CD8-positive, alpha-beta memory T cell (primary cell): ENCODE data around the gene CUTA. TPM values are rescaled to one million over a fixed set of nuclear protein-coding genes. Genes with fewer than 3 reads are reported as not detected.
"Not testable (repeated sequence)": the region's sequence is repeated elsewhere in the genome, so short reads cannot be mapped to it uniquely, and the experiment has no call there.

Experiments
- CTCF ChIA-PET: fragments of 350-600 bp; sonication (Branson Sonifier 250); formaldehyde crosslinking; loops from one replicate; lab custom pipeline; 2021; ENCODE audit warnings: antibody characterized with exemption; lab: Charles Lee
- POLR2A ChIA-PET: fragments of 350-600 bp; sonication (Branson Sonifier 250); formaldehyde crosslinking; loops from one replicate; lab custom pipeline; 2021; ENCODE audit warnings: antibody characterized with exemption; lab: Charles Lee
- DNase-seq, 5 donors: peaks; one replicate each; pipeline versions ENCODE4 v3.0.0 to v3.0.0-alpha.2; 2020 to 2022; ENCODE audit warnings: mixed read lengths in 1 of 5
- H3K27ac ChIP-seq: one replicate; pipeline ENCODE4 v1.7.0; 2013; ENCODE audit warnings: low read depth, mild to moderate bottlenecking, low read length, moderate library complexity
- H3K27me3 ChIP-seq: 2 replicates; pipeline ENCODE4 v1.7.0; 2013; ENCODE audit warnings: low read length, mild to moderate bottlenecking; ENCODE audit not compliant: insufficient read depth, poor library complexity, severe bottlenecking
- H3K36me3 ChIP-seq: 2 replicates; pipeline ENCODE4 v1.7.0; 2013; ENCODE audit warnings: mild to moderate bottlenecking, low read length, moderate library complexity; ENCODE audit not compliant: insufficient read depth
- H3K4me1 ChIP-seq: 2 replicates; pipeline ENCODE4 v1.7.0; 2013; ENCODE audit warnings: mild to moderate bottlenecking, low read length, moderate library complexity; ENCODE audit not compliant: insufficient read depth
- H3K4me3 ChIP-seq: 2 replicates; pipeline ENCODE4 v1.7.0; 2013; ENCODE audit warnings: mild to moderate bottlenecking, low read length
- H3K9me3 ChIP-seq: 2 replicates; pipeline ENCODE4 v1.7.0; 2013; ENCODE audit warnings: mild to moderate bottlenecking, low read length
- H3K27ac Mint-ChIP-seq, 8 donors: one replicate each; pipeline ENCODE4 v1.8.0; 2020 to 2021; ENCODE audit warnings: mixed read lengths in 8 of 8, mild to moderate bottlenecking in 6 of 8, inconsistent platforms in 3 of 8, moderate library complexity in 3 of 8
- H3K27me3 Mint-ChIP-seq, 2 donors: one replicate each; pipeline ENCODE4 v1.8.0; 2020 to 2021; ENCODE audit warnings: mixed read lengths in 2 of 2, mild to moderate bottlenecking in 1 of 2, moderate library complexity in 1 of 2
- H3K36me3 Mint-ChIP-seq, 3 donors: one replicate each; pipeline ENCODE4 v1.8.0; 2020 to 2021; ENCODE audit warnings: mixed read lengths in 3 of 3, inconsistent platforms in 1 of 3, mild to moderate bottlenecking in 1 of 3
- H3K4me1 Mint-ChIP-seq, 3 donors: one replicate each; pipeline ENCODE4 v1.8.0; 2020 to 2021; ENCODE audit warnings: mixed read lengths in 3 of 3, inconsistent platforms in 1 of 3, mild to moderate bottlenecking in 1 of 3
- H3K4me3 Mint-ChIP-seq, 7 donors: one replicate each; pipeline ENCODE4 v1.8.0; 2020 to 2021; ENCODE audit warnings: mixed read lengths in 7 of 7, mild to moderate bottlenecking in 6 of 7, moderate library complexity in 4 of 7, inconsistent platforms in 2 of 7
- H3K9me3 Mint-ChIP-seq, 5 donors: one replicate each; pipeline ENCODE4 v1.8.0; 2020 to 2022; ENCODE audit warnings: mixed read lengths in 5 of 5, mild to moderate bottlenecking in 3 of 5, moderate library complexity in 2 of 5, inconsistent platforms in 1 of 5
- polyA plus RNA-seq: library from polyadenylated mRNA; unstranded; fragments of 300-500 nt; fragmentation: Illumina TruSeq; gene quantifications from one replicate; pipeline ENCODE4 v1.2.3, GENCODE V29; 2021
- total RNA-seq, 2 experiments: library from RNA; stranded (reverse); gene quantifications; one replicate each; pipeline ENCODE4 v1.2.3, GENCODE V29; 2021

Gene CUTA
- total and polyA plus RNA-seq, 3 experiments from 2014 or later: 149 to 451 (median 164) TPM

DNA sequence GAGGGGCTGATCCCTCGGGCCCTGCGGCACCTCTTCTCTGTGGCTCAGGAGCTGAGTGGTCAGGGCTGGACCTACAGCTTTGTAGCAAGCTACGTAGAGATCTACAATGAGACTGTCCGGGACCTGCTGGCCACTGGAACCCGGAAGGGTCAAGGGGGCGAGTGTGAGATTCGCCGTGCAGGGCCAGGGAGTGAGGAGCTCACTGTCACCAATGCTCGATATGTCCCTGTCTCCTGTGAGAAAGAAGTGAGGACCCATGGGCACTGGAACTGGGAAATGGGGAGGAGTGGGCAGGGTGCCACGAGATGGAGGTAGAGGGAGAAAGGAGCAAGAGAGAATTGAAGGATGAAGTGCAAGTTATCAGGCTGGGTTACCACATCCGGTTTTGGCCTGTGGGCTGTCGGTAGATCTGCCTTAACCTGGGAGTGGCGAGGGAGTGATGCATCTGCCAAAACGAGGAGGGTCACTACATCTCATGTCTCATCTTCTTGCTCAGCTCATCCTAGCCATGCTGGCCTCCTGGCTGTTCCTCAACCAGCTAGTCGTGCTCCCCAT lies 12.4 kb downstream of the CUTA start:
- POLR2A ChIA-PET: no interaction called here
- H3K27ac Mint-ChIP-seq: peak overlapping the region in 6 of 8 donors; percentile 68 to 100 (median 76)

GRCh38 chr6:33404884-33405283 lies 13.0 kb downstream of the CUTA start:
- DNase-seq: peak in 1 of 5 donors; percentile 35
- H3K27me3 ChIP-seq: no peaks in the 10 kb centered on the region
- H3K9me3 Mint-ChIP-seq: no peaks in the 10 kb centered on the region
- H3K4me1 Mint-ChIP-seq: peaks cover 17 to 23% (median 20%) of the 10 kb centered on the region in 3 donors
- no peak overlapping the region for H3K4me3 ChIP-seq
- peaks cover 0 to under 1% (median 0%) of the 10 kb centered on the region in 3 donors for H3K36me3 Mint-ChIP-seq
- ChIA-PET CTCF (no interaction called here), POLR2A (no interaction called here)
- no peaks in the 10 kb centered on the region for H3K36me3 ChIP-seq
- H3K4me1 ChIP-seq: peaks cover 12% of the 10 kb centered on the region
- H3K27ac ChIP-seq: no peak overlapping the region
- H3K27me3 Mint-ChIP-seq: no peaks in the 10 kb centered on the region
- peak overlapping the region in 3 of 8 donors; percentile 61 to 100 (median 93) for H3K27ac Mint-ChIP-seq
- peak overlapping the region in 2 of 7 donors; percentile 6 to 49 for H3K4me3 Mint-ChIP-seq
- H3K9me3 ChIP-seq: no peaks in the 10 kb centered on the region

More for the DNA sequence above, 12.4 kb downstream of the CUTA start:
- no peak overlapping the region for H3K4me3 ChIP-seq
- DNase-seq: peak in 1 of 5 donors; percentile 48
- no peaks in the 10 kb centered on the region for H3K36me3 ChIP-seq
- Mint-ChIP-seq H3K27me3 (no peaks in the 10 kb centered on the region), H3K4me1 (peaks cover 20 to 26% (median 24%) of the 10 kb centered on the region in 3 donors), H3K9me3 (no peaks in the 10 kb centered on the region), H3K4me3 (peak overlapping the region in 5 of 7 donors; percentile 4 to 61 (median 29)), H3K36me3 (peaks cover 0 to 1% (median 0%) of the 10 kb centered on the region in 3 donors)
- no peaks in the 10 kb centered on the region for H3K9me3 ChIP-seq
- peaks cover 13% of the 10 kb centered on the region for H3K4me1 ChIP-seq
- no peaks in the 10 kb centered on the region for H3K27me3 ChIP-seq
- H3K27ac ChIP-seq: no peak overlapping the region
- CTCF ChIA-PET: no interaction called here

GRCh38 chr6:33399881-33400280 lies 18.0 kb downstream of the CUTA start:
- H3K36me3 ChIP-seq, H3K9me3 ChIP-seq, H3K27ac ChIP-seq, H3K4me3 ChIP-seq, CTCF ChIA-PET, H3K9me3 Mint-ChIP-seq, H3K36me3 Mint-ChIP-seq, POLR2A ChIA-PET, H3K27ac Mint-ChIP-seq, DNase-seq, H3K27me3 Mint-ChIP-seq, H3K27me3 ChIP-seq, H3K4me1 ChIP-seq, H3K4me3 Mint-ChIP-seq: not testable (repeated sequence)
- H3K4me1 Mint-ChIP-seq: peaks cover 4 to 18% (median 10%) of the 10 kb centered on the region in 3 donors

GRCh38 chr6:33398601-33399000 lies 19.3 kb downstream of the CUTA start:
- H3K4me1 Mint-ChIP-seq: peaks cover 2 to 19% (median 11%) of the 10 kb centered on the region in 3 donors
- H3K9me3 Mint-ChIP-seq, DNase-seq, H3K4me1 ChIP-seq, H3K4me3 Mint-ChIP-seq, H3K9me3 ChIP-seq, H3K27me3 Mint-ChIP-seq, CTCF ChIA-PET, H3K27ac ChIP-seq, H3K27me3 ChIP-seq, H3K36me3 ChIP-seq, H3K36me3 Mint-ChIP-seq, H3K4me3 ChIP-seq, POLR2A ChIA-PET: not testable (repeated sequence)
- H3K27ac Mint-ChIP-seq: peak overlapping the region in 1 of 8 donors; percentile 78

- Histone ChIP-seq H3K4me3 (no peak overlapping the region), H3K4me1 (peaks cover 5% of the 10 kb centered on the region), H3K36me3 (no peaks in the 10 kb centered on the region), H3K27ac (no peak overlapping the region), H3K27me3 (no peaks in the 10 kb centered on the region), H3K9me3 (no peaks in the 10 kb centered on the region)
- H3K27ac Mint-ChIP-seq: peak overlapping the region in 1 of 8 donors; percentile 77
- peaks cover 3 to 27% (median 15%) of the 10 kb centered on the region in 3 donors for H3K4me1 Mint-ChIP-seq
- POLR2A ChIA-PET: no interaction called here
- CTCF ChIA-PET: no interaction called here
- no peak for DNase-seq
- no peak overlapping the region for H3K4me3 Mint-ChIP-seq
- H3K27me3 Mint-ChIP-seq: no peaks in the 10 kb centered on the region
- peaks cover 0 to 2% (median 0%) of the 10 kb centered on the region in 3 donors for H3K36me3 Mint-ChIP-seq
- H3K9me3 Mint-ChIP-seq: no peaks in the 10 kb centered on the region
These were observed 20.4 kb downstream of the CUTA start for GRCh38 chr6:33397541-33397940.

- H3K4me3 ChIP-seq: peak overlapping the region; percentile 78
- ChIA-PET CTCF (interaction anchor here (1.3 kb wide), 1 partner anchor 16 kb away, joined by 3 read pairs; no protein-coding TSS in a partner anchor), POLR2A (no interaction called here)
These were observed 24.9 kb downstream of the CUTA start for GRCh38 chr6:33392979-33393378.

GRCh38 chr6:33392595-33392948 lies 25.3 kb downstream of the CUTA start:
- DNase-seq: no peak
- Histone ChIP-seq H3K27me3 (no peaks in the 10 kb centered on the region), H3K27ac (peak overlapping the region; percentile 79), H3K4me3 (peak overlapping the region; percentile 78), H3K9me3 (no peaks in the 10 kb centered on the region), H3K4me1 (peaks cover 22% of the 10 kb centered on the region), H3K36me3 (no peaks in the 10 kb centered on the region)
- Mint-ChIP-seq H3K27me3 (no peaks in the 10 kb centered on the region), H3K4me3 (peak overlapping the region; percentile 72 to 88 (median 86)), H3K4me1 (peaks cover 22 to 39% (median 36%) of the 10 kb centered on the region in 3 donors), H3K27ac (peak overlapping the region; percentile 75 to 98 (median 98)), H3K9me3 (no peaks in the 10 kb centered on the region), H3K36me3 (no peaks in the 10 kb centered on the region)
- CTCF ChIA-PET: interaction anchor here (1.3 kb wide), 1 partner anchor 17 kb away, joined by 3 read pairs; no protein-coding TSS in a partner anchor
- POLR2A ChIA-PET: no interaction called here

More at GRCh38 chr6:33392979-33393378, 24.9 kb downstream of the CUTA start:
- Histone ChIP-seq H3K27me3 (no peaks in the 10 kb centered on the region), H3K27ac (peak overlapping the region; percentile 79), H3K9me3 (no peaks in the 10 kb centered on the region), H3K4me1 (peaks cover 22% of the 10 kb centered on the region), H3K36me3 (no peaks in the 10 kb centered on the region)
- no peaks in the 10 kb centered on the region for H3K27me3 Mint-ChIP-seq
- H3K36me3 Mint-ChIP-seq: peaks cover 0 to 1% (median 0%) of the 10 kb centered on the region in 3 donors
- H3K27ac Mint-ChIP-seq: peak overlapping the region in 6 of 8 donors; percentile 75 to 98 (median 96)
- no peaks in the 10 kb centered on the region for H3K9me3 Mint-ChIP-seq
- no peak for DNase-seq
- peaks cover 22 to 42% (median 36%) of the 10 kb centered on the region in 3 donors for H3K4me1 Mint-ChIP-seq
- peak overlapping the region in 4 of 7 donors; percentile 10 to 72 (median 34) for H3K4me3 Mint-ChIP-seq

DNA sequence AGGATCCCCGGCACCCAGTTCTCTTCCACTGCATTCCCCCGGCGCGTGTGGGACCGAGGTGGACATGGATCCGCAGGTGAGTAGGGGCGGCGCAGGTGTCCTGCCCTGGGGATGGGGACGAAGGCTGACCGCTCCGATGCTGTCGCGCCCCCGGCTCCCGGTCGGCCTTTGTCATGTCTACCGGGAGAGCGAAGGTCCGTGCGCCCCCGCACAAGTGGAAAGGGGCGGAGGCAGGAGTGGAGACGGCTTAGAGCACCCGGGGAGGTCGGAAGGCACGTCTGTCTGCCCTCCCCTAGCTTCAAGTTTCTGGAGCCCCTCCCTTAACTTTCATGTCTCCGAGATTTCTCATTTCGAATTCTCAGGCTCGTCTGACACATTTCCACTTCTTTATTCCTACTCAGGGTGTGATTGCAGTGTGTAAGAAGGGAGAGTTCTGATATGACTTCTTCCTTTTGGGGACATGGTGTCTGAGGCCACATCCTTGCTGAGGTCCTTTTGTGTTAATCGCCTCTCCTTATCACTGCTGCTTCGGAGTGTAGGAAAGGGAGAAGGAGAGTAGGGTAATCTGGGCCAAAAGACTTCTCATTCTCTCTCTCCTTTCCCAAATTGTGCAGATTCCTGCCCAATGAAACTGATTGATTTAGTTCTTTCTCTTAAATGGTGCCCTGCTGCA lies 25.8 kb downstream of the CUTA start:
- Mint-ChIP-seq H3K27ac (peak overlapping the region; percentile 75 to 98 (median 98)), H3K27me3 (no peaks in the 10 kb centered on the region), H3K4me1 (peaks cover 22 to 37% (median 36%) of the 10 kb centered on the region in 3 donors), H3K36me3 (no peaks in the 10 kb centered on the region), H3K4me3 (peak overlapping the region; percentile 72 to 88 (median 86)), H3K9me3 (no peaks in the 10 kb centered on the region)
- POLR2A ChIA-PET: interaction anchor here (1.2 kb wide), 1 partner anchor 26 kb away, joined by 3 read pairs; the partner anchor contains the start of gene CUTA
- Histone ChIP-seq H3K9me3 (no peaks in the 10 kb centered on the region), H3K4me3 (peak overlapping the region; percentile 78), H3K27ac (peak overlapping the region; percentile 79), H3K27me3 (no peaks in the 10 kb centered on the region), H3K4me1 (peaks cover 22% of the 10 kb centered on the region), H3K36me3 (no peaks in the 10 kb centered on the region)
- CTCF ChIA-PET: interaction anchor here (1.3 kb wide), 1 partner anchor 17 kb away, joined by 3 read pairs; no protein-coding TSS in a partner anchor
- peak in 2 of 5 donors; percentile 35 to 36 for DNase-seq
